HPDE6-E6E7 (cell line): Measurements from ENCODE around the gene PCDHGA11.
"Not testable (repeated sequence)": the region's sequence is repeated elsewhere in the genome, so short reads cannot be mapped to it uniquely, and the experiment has no call there.

Source experiments
- DNase-seq: peaks from one replicate; pipeline ENCODE4 v3.0.0; 2011; ENCODE audit warnings: missing footprints; ENCODE audit errors: extremely low spot score

Gene PCDHGA11

GRCh38 chr5:141431286-141431685 is 10.4 kb downstream of the PCDHGA11 start:
- no peak for DNase-seq

GRCh38 chr5:141432308-141432707 is 11.5 kb downstream of the PCDHGA11 start:
- not testable (repeated sequence) for DNase-seq

GRCh38 chr5:141432726-141433125 is 11.9 kb downstream of the PCDHGA11 start:
- DNase-seq, result not testable (repeated sequence)

GRCh38 chr5:141434006-141434405 is 13.2 kb downstream of the PCDHGA11 start:
- no peak for DNase-seq

- no peak for DNase-seq
These were observed 16.4 kb downstream of the PCDHGA11 start for GRCh38 chr5:141437221-141437620.

GRCh38 chr5:141439411-141440141 is 18.7 kb downstream of the PCDHGA11 start:
- DNase-seq, result no peak

- DNase-seq, result no peak
These were observed 19.5 kb downstream of the PCDHGA11 start for GRCh38 chr5:141440341-141440740.

- DNase-seq, result no peak
These were observed 20.8 kb downstream of the PCDHGA11 start for GRCh38 chr5:141441571-141442170.

- no peak for DNase-seq
These were observed 44.5 kb downstream of the PCDHGA11 start for GRCh38 chr5:141465351-141465750.
